K562 (cell line): ENCODE measurements around the gene TTYH2. TPM values are rescaled to one million over a fixed set of nuclear protein-coding genes. Genes with fewer than 3 reads are reported as not detected.

Experiments
- ELF4 ChIP-seq: fragments of 450-650 bp; formaldehyde crosslinking; IDR thresholded peaks from 2 replicates; pipeline ENCODE4 v1.4.0; 2022; ENCODE audit warnings: missing genetic modification characterization
- GMEB1 ChIP-seq: fragments of 250-450 bp; sonication (Bioruptor Pico); IDR thresholded peaks from 2 replicates; pipeline ENCODE4 v1.4.0; 2020; ENCODE audit warnings: mild to moderate bottlenecking
- ZNF318 ChIP-seq, 2 experiments: fragments of 450-650 bp; IDR thresholded peaks; 2 replicates each; pipeline ENCODE4 v1.6.1; 2016; ENCODE audit warnings: mild to moderate bottlenecking in 2 of 2, borderline replicate concordance in 1 of 2, low read depth in 1 of 2, moderate library complexity in 1 of 2
- polyA plus RNA-seq, 8 experiments: library from polyadenylated mRNA; depleted of rRNA in 4 of 8; stranded (reverse) in 5 of 8; unstranded in 3 of 8; fragments of >200 nt; fragmentation: Nextera tagmentation in 2 of 8; fragmentation: Illumina TruSeq in 1 of 8; extraction: Ambion mirVana in 2 of 8; extraction: Trizol in 1 of 8; gene quantifications; 2 replicates each; pipeline versions ENCODE4 v1.2.1 to v1.2.3, GENCODE V29; 2011 to 2014; ENCODE audit warnings: inconsistent platforms in 1 of 8, missing spikeins in 1 of 8
- total RNA-seq, 7 experiments: library from RNA; depleted of rRNA in 6 of 7; stranded (reverse); fragments of >200 nt in 6 of 7; fragmentation: Illumina TruSeq in 2 of 7; extraction: Trizol in 2 of 7; gene quantifications; 2 replicates each; pipeline versions ENCODE4 v1.2.1 to v1.2.3, GENCODE V29; 2011 to 2021; ENCODE audit warnings: low replicate concordance in 1 of 7

The TTYH2 gene
- total and polyA plus RNA-seq, 9 of the 15 experiments (the other 6 are each of a cell fraction or from before 2014, with no cell fraction given), result 0.03 to 2.0 (median 0.91) TPM

GRCh38 chr17:74268558-74268957 is 55.2 kb downstream of the TTYH2 start (continued):
- TF ChIP-seq GMEB1 (CRISPR knock-in tag), result no peak
- no peak for TF ChIP-seq ELF4 (CRISPR knock-in tag)
- TF ChIP-seq ZNF318 (IDR thresholded peaks at IDR 0.05; ENCODE audit: borderline replicate concordance in 1 of 2, low read depth in 1 of 2), result no peak
